ENCODE data around the gene DBR1.

The DBR1 gene

GRCh38 chr3:138174421-138175131, at the start of gene DBR1:
DBR1 (minus strand) TSS chr3:138174921; CDS start chr3:138174795, 126 bp downstream.
- peak; percentile 73 for DNase-seq

GRCh38 chr3:138222942-138223287, 48.2 kb upstream of the DBR1 start:
- no peak for DNase-seq

- no peak for DNase-seq
Observed at GRCh38 chr3:138222131-138222941, 47.6 kb upstream of the DBR1 start.

GRCh38 chr3:138220788-138221187, 46.1 kb upstream of the DBR1 start:
- no peak for DNase-seq

- DNase-seq = no peak
Observed at GRCh38 chr3:138220242-138220641, 45.5 kb upstream of the DBR1 start.

GRCh38 chr3:138219255-138219654, 44.5 kb upstream of the DBR1 start:
- no peak for DNase-seq

GRCh38 chr3:138213398-138214085, 38.8 kb upstream of the DBR1 start:
- no peak for DNase-seq

GRCh38 chr3:138210528-138210927, 35.8 kb upstream of the DBR1 start:
- no peak for DNase-seq

GRCh38 chr3:138206196-138206595, 31.5 kb upstream of the DBR1 start:
- DNase-seq = no peak

- DNase-seq = no peak
Observed at GRCh38 chr3:138205527-138205926, 30.8 kb upstream of the DBR1 start.

- DNase-seq = no peak
Observed at GRCh38 chr3:138203938-138204337, 29.2 kb upstream of the DBR1 start.

- DNase-seq = no peak
Observed at GRCh38 chr3:138202945-138203701, 28.4 kb upstream of the DBR1 start.

GRCh38 chr3:138200424-138200823, 25.7 kb upstream of the DBR1 start:
- DNase-seq = no peak

- no peak for DNase-seq
Observed at GRCh38 chr3:138199851-138200250, 25.1 kb upstream of the DBR1 start.

- DNase-seq = no peak
Observed at GRCh38 chr3:138197524-138197923, 22.8 kb upstream of the DBR1 start.

GRCh38 chr3:138197058-138197457, 22.3 kb upstream of the DBR1 start:
- DNase-seq = no peak

- no peak for DNase-seq
Observed at GRCh38 chr3:138196023-138196422, 21.3 kb upstream of the DBR1 start.

GRCh38 chr3:138195481-138195880, 20.8 kb upstream of the DBR1 start:
- no peak for DNase-seq

GRCh38 chr3:138188013-138188730, 13.5 kb upstream of the DBR1 start:
- no peak for DNase-seq

GRCh38 chr3:138187296-138188012, 12.7 kb upstream of the DBR1 start, which contains the start of gene ARMC8:
ARMC8 (plus strand) TSS chr3:138187301; CDS start chr3:138187555, 254 bp downstream.
- DNase-seq = peak; percentile 49

- DNase-seq = peak; percentile 87
Observed at GRCh38 chr3:138186803-138187295, 12.1 kb upstream of the DBR1 start.

All from activated CD4-positive, CD25-positive, alpha-beta regulatory T cell treated with anti-CD3 and anti-CD28 coated beads, Interleukin-2, amount 50 U/mL, for 72 hours (primary cell).